ENCODE data around the gene MSI1. TPM values are rescaled to one million over a fixed set of nuclear protein-coding genes. Genes with fewer than 3 reads are reported as not detected.

MSI1 gene
- total RNA-seq, 1 experiment from 2014 or later = 26.0 TPM

- TF ChIP-seq, protein P1, sequence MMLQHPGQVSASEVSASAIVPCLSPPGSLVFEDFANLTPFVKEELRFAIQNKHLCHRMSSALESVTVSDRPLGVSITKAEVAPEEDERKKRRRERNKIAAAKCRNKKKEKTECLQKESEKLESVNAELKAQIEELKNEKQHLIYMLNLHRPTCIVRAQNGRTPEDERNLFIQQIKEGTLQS (IDR thresholded peaks at IDR 0.05) = no peak
- TF ChIP-seq SRF (IDR thresholded peaks at IDR 0.05; ENCODE audit: low read depth) (no peak), CBX3 (IDR thresholded peaks at IDR 0.05; ENCODE audit: low read depth) (no peak), YY1 (IDR thresholded peaks at IDR 0.05; ENCODE audit: extremely low read depth, insufficient replicate concordance, low read depth, low read length) (no peak), EGR1 (IDR thresholded peaks at IDR 0.05; ENCODE audit: low read depth) (no peak), ZNF274 (IDR thresholded peaks at IDR 0.05; ENCODE audit: low read depth, low read length) (no peak), ELF1 (IDR thresholded peaks at IDR 0.05; ENCODE audit: borderline replicate concordance, low read depth) (no peak), JUND (IDR thresholded peaks at IDR 0.05) (no peak), ZFX (IDR thresholded peaks at IDR 0.05) (no peak)
These were observed 39.8 kb upstream of the MSI1 start (continued) for GRCh38 chr12:120408771-120409170.

- H3K27ac ChIP-seq (ENCODE audit: low read depth, low read length) = no peak overlapping the region
- POLR2A ChIA-PET = no interaction called here
- CTCF ChIA-PET = no interaction called here
- intact Hi-C loops (cut with micrococcal nuclease) = no loop called here
- no peaks in the 10 kb centered on the region for H3K4me1 ChIP-seq (ENCODE audit: control insufficient read depth in 1 of 2, insufficient read depth in 2 of 2, low read length in 2 of 2)
- no peaks in the 10 kb centered on the region for H3K27me3 ChIP-seq (ENCODE audit: insufficient read depth, low read length)
- no peaks in the 10 kb centered on the region for H3K9me3 ChIP-seq (ENCODE audit: control insufficient read depth in 1 of 2, insufficient read depth in 1 of 2, low read depth in 1 of 2, low read length in 2 of 2)
- no TSS peak for BruUV-seq (replicated peaks)
- no peak overlapping the region for H2AFZ ChIP-seq (ENCODE audit: low read depth, low read length, poor library complexity, severe bottlenecking)
- no peak for ATAC-seq
- no peaks in the 10 kb centered on the region for H3K9me2 ChIP-seq (ENCODE audit: insufficient read depth)
- no peak overlapping the region for H3K4me2 ChIP-seq (ENCODE audit: low read length)
- no peak overlapping the region for H3K4me3 ChIP-seq (replicated peaks in 1 of 2; ENCODE audit: low read depth in 1 of 2, low read length in 2 of 2)
- TF ChIP-seq, protein P1 (IDR thresholded peaks at IDR 0.05) = no peak
- TF ChIP-seq YY1 (IDR thresholded peaks at IDR 0.05; ENCODE audit: extremely low read depth, insufficient replicate concordance, low read depth, low read length) = no peak
- TF ChIP-seq ELF1 (IDR thresholded peaks at IDR 0.05; ENCODE audit: borderline replicate concordance, low read depth) = no peak
- no peak for TF ChIP-seq EZH2 (IDR thresholded peaks at IDR 0.05)
- TF ChIP-seq FOSL1 (IDR thresholded peaks at IDR 0.05; ENCODE audit: low read depth) = no peak
- TF ChIP-seq POLR2A (IDR thresholded peaks at IDR 0.05; ENCODE audit: borderline replicate concordance, extremely low read depth, insufficient read depth, insufficient read length) = no peak
- TF ChIP-seq ZBTB33 (IDR thresholded peaks at IDR 0.05; ENCODE audit: extremely low read depth, insufficient replicate concordance, low read length) = no peak
- no peak for TF ChIP-seq JUND (IDR thresholded peaks at IDR 0.05)
- no peak for TF ChIP-seq RAD21 (IDR thresholded peaks at IDR 0.05; ENCODE audit: low read depth)
- no peak for TF ChIP-seq POLR2AphosphoS5 (IDR thresholded peaks at IDR 0.05; ENCODE audit: low read depth, low read length)
- no peaks in the 10 kb centered on the region for H4K20me1 ChIP-seq (ENCODE audit: insufficient read depth)
- H3K36me3 ChIP-seq (ENCODE audit: control insufficient read depth in 1 of 2, insufficient read depth in 2 of 2, low read length in 2 of 2) = no peaks in the 10 kb centered on the region
- RAD21 ChIA-PET (ENCODE audit: low non-redundant PET in 1 of 2, low total read pairs in 2 of 2, uncharacterized antibody in 2 of 2, unreplicated experiment in 2 of 2) = no interaction called here
- no peaks in the 10 kb centered on the region for H3K79me2 ChIP-seq (ENCODE audit: insufficient read depth, low read length)
- no peak for DNase-seq (ENCODE audit: low read depth, low spot score)
- no peak overlapping the region for H3K9ac ChIP-seq (ENCODE audit: low read length)
These were observed 37.6 kb upstream of the MSI1 start for GRCh38 chr12:120406553-120406952.
